LNCAP (cell line): ENCODE data around the gene LHPP.

ENCODE experiments used
- TF ChIP-seq, protein P1 (sequence below): fragments of 450-650 bp; IDR thresholded peaks from 2 replicates; pipeline ENCODE4 v1.5.1; 2017; ENCODE audit warnings: mild to moderate bottlenecking

Gene LHPP

DNA sequence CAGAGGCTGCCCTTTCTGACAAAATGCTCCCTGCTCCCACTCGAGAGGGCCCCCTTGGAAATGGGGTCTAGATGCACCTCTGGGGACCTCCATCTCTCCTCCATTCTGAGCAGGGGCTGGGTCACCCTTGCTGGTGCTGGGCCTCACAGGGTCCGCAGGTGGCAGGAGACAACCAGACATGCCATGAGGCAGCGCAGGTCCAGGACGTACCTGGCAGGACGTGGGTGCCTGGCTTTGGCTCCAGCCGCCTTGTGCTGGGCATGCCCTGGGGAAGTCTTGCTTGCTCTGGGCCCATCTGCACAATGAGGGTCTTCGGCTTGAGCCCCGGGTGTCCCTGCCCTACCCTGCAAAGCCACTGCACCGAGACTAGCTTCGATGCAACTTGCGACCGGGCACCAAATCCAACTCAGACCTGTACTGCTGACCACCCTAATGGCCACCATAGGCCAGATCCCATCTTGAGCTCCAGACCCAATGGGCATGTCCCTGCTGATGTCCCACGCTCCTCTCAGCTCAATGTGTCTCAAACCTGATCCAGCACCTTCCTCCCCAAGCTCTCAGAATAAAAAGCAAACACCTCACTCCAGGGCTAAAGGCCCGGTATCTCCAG lies 175.6 kb downstream of the LHPP start:
- TF ChIP-seq, protein P1, sequence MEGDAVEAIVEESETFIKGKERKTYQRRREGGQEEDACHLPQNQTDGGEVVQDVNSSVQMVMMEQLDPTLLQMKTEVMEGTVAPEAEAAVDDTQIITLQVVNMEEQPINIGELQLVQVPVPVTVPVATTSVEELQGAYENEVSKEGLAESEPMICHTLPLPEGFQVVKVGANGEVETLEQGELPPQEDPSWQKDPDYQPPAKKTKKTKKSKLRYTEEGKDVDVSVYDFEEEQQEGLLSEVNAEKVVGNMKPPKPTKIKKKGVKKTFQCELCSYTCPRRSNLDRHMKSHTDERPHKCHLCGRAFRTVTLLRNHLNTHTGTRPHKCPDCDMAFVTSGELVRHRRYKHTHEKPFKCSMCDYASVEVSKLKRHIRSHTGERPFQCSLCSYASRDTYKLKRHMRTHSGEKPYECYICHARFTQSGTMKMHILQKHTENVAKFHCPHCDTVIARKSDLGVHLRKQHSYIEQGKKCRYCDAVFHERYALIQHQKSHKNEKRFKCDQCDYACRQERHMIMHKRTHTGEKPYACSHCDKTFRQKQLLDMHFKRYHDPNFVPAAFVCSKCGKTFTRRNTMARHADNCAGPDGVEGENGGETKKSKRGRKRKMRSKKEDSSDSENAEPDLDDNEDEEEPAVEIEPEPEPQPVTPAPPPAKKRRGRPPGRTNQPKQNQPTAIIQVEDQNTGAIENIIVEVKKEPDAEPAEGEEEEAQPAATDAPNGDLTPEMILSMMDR = no peak

DNA sequence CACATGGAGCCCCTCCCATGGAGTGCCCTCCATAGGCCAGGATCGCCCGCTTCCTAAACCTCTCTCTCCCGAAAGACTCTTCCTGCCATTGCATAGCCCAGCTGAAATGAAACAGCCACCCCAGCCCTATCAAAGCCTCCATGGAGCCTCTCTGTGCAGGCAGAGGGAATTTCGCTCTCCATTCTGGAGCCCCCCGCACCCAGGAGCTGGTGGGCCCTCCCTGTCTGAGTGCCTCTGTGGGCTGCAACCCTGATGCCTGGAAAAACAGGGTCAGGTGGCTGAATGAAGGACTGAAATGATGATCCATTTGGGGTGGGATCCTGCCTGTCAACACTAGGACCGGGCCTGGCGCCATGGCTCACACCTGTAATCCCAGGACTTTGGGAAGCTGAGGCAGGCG lies 176.1 kb downstream of the LHPP start:
- TF ChIP-seq, protein P1 = no peak

DNA sequence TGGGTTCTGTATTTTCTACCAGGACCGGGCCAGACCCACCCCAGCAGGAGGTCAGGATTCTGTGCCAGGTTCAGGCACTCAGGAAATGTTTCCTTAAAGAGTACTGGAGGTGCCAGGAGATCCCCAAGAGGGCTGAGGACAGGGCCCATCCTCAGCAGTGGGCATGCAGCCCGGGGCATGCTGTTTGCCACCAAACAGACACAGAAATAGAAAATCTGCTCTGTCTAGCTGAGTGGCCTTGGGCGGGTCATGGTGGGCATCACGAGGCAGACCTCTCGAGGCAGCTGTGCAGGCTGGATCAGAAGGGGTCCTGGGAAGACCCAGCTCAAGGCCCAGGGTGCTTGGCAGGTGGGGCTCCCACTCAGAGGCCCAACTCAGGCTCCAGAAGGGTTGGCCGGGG lies 177.6 kb downstream of the LHPP start:
- TF ChIP-seq, protein P1 = no peak

DNA sequence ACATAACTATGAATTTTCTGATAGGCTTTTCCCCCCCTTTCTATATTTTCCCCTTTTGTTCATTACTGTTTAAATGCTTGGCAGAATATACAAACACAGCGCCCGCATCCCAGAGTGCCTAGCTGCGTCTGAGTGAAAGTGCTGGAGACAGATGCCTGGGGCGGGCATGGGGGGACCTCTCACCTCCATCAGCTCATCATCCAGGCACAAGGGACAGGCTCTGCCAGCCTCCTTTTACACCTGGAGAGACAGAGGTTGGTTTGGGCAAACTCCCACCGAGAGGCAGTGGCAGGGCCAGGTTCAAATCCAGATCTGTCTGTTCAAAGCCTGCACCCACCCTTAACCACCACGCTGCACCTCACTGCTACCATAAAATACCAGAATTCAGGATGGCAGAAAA lies 178.0 kb downstream of the LHPP start:
- TF ChIP-seq, protein P1 = no peak

DNA sequence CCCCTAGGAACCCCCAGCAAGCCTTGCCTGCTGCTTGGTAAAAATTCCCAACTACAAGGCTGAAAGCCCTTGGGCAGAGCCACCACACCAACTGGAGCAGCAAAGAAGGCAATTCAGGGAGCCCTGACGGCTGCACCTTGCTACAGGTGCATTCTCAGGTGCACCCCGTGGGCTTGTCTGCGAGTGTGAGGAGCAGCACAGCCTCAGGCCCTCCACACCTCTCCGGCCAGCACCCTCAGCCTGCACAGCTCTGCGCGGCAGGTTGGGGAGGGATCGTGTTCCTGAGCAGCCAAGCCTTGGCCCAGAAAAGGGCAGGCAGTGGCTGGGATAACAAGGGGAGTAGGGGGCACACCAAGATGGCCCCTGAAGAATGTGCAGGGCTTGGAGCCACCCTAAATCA lies 178.4 kb downstream of the LHPP start:
- TF ChIP-seq, protein P1 = no peak

DNA sequence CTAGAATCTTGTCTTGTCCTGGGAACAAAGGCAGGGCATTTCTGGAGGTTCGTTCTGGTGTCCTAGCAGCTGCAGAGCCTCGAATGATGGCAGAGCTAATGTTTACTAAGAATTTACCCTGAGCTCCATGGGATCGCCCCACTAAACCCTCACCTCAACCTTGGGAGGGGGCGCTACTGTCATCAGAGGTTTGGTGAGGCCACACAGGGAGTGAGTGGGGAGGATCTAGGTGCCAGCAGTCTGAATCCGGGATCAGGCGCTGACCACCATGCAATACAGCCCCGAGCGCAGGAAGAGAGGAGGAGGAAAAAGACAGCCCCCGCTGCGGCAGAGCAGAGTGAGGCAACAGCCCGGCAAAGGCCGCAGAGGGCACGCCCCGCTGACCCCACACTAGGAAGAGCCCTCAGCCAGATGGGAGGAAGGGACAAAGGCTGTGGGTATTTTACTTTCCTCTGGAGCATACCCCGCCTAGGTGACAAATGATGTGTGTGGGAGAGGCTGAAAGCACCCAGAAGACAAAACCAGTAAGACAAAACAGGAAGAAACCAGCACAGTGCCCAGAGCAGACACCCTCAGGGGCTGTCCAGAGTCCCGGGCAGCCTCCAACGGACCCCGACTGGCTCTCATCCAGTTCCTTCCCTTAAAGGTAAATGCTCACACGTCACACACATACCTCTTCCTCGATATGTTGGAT lies 179.1 kb downstream of the LHPP start:
- TF ChIP-seq, protein P1 = no peak

DNA sequence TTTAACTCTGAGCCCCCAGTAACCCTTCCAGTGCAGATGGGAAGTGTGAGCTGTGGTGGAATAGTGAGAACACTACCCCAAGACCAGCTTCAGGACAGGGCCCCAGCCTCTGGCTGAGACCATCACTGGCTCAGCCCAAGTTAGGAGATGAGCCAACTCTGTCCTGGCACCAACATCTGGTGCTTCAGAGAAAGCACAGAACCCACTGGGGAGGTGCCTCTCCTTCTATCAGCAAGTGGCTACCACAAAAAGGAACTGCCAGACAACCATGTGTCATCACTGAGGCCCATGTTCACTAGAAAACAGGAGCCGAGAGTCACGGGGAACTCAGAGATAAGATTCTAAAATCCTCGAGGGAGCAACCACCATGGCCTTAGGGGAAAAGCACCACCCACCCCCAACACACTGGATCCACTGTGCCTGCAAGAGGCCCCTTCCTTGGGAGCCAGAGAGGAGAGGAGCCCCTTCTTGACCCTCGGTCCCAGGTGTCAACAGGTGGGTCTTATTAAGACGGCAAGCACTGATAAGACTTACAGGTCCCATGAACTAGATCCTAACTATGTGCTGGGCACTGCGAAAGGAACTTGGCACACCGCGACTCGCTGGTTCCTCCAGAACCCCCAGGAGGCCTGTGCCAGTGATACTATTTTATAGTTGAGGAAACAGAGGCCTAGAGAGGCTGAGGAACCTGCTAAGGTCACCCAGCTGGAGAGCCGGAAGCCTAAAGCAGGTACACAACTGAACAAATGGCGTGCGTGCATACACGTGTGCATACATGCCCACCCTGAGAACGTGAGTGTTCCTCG lies 179.9 kb downstream of the LHPP start:
- TF ChIP-seq, protein P1 = no peak
